H54 (cell line): ENCODE data around the gene OTOP2.
"Not testable (repeated sequence)": the region's sequence is repeated elsewhere in the genome, so short reads cannot be mapped to it uniquely, and the experiment has no call there.

ENCODE experiments used
- DNase-seq: peaks from one replicate; pipeline ENCODE4 v3.0.0; 2011; ENCODE audit warnings: low spot score, mixed read lengths; ENCODE audit not compliant: insufficient read length
- FAIRE-seq: peaks from 3 replicates; lab custom pipeline; 2011; peaks lifted over from hg19 to GRCh38; lab: Jason Lieb, UNC
- POLR2A ChIP-seq: IDR thresholded peaks from 2 replicates; pipeline ENCODE4 v1.6.1; 2011; ENCODE audit warnings: low read depth, mild to moderate bottlenecking, low read length

The OTOP2 gene

DNA sequence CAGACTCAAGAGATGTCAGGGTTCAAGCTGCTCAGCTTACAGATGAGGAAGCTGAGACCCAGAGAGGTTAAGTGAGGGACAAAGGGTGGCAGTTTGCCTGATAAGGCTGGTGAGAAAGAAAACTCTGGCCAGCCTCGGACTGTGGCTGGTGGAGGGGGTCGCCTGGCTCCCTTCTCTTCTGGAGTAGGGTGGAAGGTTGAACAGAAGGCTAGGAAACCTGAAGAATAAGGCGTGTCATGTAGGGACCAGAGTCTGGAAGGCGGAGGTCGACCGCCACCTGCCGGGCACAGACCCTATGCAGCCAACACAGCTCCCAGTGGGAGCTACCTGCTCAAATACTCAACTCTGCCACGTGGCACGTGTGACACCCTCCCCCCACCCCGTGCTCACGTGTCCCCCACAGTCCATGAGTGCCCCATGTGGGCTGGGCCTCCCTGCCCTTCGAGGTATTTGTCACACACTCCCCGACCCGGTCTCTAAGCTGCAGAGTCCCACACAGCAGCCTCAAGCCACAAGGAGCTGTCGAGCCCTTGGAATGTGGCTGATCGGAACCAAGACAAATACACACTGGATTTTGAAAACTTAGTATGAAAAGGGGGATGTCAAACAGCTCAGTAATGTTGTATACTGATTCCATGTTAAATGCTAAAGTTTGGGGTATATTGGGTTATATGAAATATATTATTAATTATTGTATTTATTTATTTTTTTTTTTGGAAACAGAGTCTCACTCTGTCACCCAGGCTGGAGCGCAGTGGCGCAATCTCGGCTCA, 36.7 kb downstream of the OTOP2 start:
- FAIRE-seq = no peak
- DNase-seq = no peak
- no peak for TF ChIP-seq POLR2A

DNA sequence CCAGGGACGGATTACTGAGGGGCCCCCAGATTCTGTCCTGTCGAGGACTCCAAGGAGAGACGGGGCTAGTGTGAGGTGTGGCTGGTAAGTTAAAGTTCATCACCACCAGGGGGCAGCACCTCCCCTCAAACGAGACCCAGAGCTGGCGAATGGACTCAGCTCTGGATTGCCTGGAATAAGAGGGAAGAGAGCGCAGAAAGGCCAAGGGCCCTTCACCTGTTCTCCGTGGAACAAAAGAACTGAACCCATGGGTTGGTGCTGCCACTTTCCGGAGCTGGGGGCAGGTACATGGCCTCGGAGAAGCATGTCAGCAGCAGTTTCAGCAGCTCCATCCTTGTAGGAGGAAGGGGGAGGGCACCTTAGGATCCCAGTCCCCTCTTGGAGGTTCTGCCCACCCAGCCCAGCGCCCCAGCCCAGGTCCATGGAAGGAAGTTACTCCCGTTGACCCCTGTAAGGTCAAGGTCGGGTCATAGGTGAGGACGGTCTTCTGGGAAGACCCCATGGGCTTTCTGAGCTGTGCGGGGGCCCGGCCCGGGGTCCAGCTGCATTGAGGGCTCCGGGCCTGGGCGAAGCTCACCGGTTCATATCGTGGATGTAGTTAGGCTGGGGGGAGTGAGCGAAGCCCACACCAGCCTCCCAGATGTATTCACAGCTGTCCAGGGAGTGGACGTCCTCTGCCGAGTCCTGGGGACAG, 37.7 kb downstream of the OTOP2 start:
- FAIRE-seq = no peak
- no peak for TF ChIP-seq POLR2A
- DNase-seq = peak; percentile 98

- FAIRE-seq (no peak), DNase-seq (no peak)
- no peak for TF ChIP-seq POLR2A
Observed at GRCh38 chr17:74962622-74963394, 38.7 kb downstream of the OTOP2 start.

DNA sequence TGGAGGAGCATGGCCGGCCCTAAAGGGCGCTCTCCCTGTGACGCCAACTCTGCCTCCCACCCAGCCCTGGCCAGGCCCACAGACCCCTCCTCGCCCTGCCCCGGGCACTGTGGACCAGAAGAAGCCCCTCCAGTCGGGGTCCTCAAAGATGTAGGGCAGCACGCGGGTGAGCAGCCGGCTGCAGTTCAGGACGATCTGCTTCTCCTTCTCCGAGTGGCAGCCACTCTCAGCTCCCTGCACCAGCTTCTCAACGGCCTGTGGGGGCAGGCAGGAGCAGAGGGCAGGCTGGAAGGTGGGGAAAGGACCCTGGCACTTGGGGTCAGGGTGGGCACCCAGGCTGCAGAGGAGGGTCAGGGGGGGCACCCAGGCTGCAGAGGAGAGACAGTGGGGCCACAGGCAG, 39.6 kb downstream of the OTOP2 start:
- FAIRE-seq = no peak
- TF ChIP-seq POLR2A = no peak
- DNase-seq = no peak

DNA sequence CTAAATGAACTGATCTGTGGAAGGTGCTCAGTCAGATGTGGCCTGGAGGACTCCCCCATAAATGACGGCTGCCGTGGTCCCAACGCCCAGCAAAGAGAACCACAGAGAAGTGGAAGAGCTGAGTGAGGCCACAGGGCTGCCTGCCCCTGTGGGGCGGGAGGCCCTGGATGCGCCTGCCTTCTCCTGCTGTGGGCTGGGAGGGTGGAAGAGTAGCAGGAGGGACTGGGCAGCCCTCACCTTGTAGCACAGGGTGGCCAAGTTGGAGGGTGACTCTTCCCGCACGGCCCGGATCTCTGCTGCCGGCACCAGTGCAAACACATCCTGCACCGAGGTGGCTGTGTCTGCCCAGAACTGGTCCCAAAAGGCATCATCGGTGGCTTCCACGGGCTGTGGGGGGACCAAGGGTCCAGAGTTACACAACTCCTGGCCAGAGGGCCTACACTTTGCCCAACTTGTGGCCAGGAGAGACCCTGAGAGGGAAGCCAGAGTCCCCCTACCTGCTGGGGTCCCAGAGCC, 40.2 kb downstream of the OTOP2 start:
- no peak for TF ChIP-seq POLR2A
- DNase-seq = no peak
- FAIRE-seq = no peak

DNA sequence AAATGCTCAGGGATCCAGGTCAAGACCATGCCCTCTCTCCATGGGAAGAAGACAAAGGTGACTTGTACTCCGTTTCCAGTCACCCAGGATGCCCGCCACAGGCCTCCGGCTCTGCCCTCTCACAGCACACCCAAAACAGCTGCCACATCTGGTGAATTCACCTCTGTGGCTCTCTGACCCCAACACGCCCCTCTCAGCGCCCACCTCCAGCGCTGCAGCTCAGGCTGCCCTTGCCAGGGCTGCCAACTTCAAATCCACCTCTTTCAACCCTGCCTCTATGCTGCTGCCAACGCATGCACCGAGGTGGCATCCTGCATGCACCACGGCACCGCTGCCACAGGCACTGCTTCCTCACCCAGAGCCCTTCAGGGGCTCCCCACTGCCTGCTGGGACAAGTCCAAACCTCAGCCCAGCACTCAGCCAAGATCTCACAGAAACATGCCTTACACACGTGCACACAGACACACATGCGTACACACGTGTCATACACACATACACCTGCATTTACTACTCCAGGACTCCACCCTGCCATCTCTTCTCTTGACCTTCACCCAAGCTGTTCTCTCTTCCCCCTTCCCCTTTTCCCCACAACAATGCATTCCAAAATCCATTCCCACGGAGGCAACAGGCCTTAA, 41.0 kb downstream of the OTOP2 start:
- no peak for FAIRE-seq
- no peak for DNase-seq
- no peak for TF ChIP-seq POLR2A

DNA sequence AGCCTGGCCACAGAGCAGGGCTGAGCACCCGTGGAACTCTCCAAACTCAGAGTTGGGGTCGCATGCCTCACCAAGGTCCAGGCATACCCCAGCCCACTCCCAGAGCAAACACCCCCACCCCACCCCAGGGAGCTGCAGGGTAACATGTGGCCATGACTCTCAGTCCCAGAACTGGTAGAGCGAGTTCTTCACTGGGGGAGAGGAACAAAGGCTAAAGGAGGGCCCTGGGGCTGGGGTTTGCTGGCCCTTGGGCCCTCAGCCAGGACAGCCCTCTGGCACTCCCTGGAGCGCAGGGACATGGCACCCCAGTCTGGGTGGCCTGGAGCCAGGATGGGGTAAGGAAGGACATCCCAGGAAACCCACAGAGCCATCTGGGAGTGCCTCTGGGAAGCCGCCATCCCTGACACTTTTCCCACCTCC, 44.3 kb downstream of the OTOP2 start:
- TF ChIP-seq POLR2A = no peak
- no peak for FAIRE-seq
- DNase-seq = no peak

- not testable (repeated sequence) for FAIRE-seq, DNase-seq
Observed at GRCh38 chr17:74969501-74969900, 45.4 kb downstream of the OTOP2 start.

GRCh38 chr17:74970395-74970794, 46.3 kb downstream of the OTOP2 start:
- no peak for TF ChIP-seq POLR2A
- FAIRE-seq (no peak), DNase-seq (no peak)

- no peak for FAIRE-seq
- no peak for TF ChIP-seq POLR2A
- no peak for DNase-seq
Observed at GRCh38 chr17:74971069-74971841, 47.2 kb downstream of the OTOP2 start.

DNA sequence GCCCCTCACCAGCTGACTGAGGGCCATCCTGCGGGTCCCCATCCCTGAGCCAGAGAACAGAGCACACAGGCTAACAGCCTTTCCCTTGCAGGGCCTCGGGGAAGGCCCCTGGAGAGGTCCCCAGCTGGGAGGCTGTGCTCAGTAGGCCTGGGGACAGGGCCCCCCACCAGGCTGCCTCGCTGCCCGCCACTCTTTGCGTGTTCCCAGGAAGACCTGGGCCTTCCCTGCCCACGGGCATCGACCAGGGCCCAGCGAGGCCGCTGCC, 47.7 kb downstream of the OTOP2 start:
- DNase-seq (no peak), FAIRE-seq (no peak)
- no peak for TF ChIP-seq POLR2A

DNA sequence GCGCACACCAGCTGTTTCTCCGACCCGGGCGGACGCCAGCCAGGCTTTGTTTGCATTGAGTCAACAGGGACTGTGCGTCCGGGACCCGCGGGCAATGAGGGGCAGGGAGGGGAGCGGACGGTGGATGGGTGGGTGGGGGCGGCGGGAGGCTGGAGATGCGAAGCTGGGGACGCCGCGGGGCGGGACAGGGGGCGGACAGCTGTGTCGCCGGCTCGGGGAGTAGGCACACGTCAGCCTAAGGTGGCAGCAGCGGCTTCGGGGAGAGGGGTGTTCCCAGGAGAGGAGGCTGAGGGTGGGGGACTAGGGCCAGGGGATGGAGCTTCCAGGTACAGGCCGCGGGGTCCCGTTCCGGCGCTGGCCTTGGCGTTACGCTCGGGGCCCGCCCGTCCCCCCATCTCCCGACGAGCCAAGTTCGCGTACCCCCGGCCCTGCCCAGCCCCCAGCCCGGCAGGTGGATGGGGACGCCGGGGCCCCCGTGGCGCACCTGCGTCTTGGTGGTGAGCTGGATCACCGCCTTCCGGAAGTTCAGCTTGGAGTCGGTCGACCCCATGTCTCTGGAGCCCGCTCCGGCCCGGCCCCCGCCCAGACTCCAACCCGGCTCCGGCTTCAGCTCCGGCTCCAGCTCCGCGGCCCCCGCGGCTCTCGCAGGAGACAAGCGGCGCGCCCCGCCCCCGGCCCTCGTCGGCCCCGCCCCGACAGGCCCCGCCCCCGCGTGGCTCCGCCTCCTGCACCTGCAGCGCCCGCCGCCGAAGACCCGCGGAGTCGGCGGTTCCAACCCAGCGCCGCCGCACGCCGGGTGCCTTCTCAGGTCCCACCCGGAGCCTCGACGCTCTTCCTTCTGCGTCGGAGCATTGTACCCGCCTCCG, 48.3 kb downstream of the OTOP2 start, which contains the start of gene HID1:
Gene HID1, minus strand, starts transcription at position 653 of the 866 bp plus-strand sequence. Its CDS starts 103 bp downstream, at position 550.
- DNase-seq (no peak), FAIRE-seq (no peak)
- no peak for TF ChIP-seq POLR2A
